Endodermal cell (in vitro differentiated cells): Measurements from ENCODE around the gene ACYP2. TPM values are rescaled to one million over a fixed set of nuclear protein-coding genes. Genes with fewer than 3 reads are reported as not detected.
A peak's percentile ranks its signal among the peaks of the same experiment; 100 is the strongest.

Experiments used
- DNase-seq: peaks from one replicate; pipeline ENCODE4 v3.0.0-alpha.2; 2017
- H3K27ac ChIP-seq: 2 replicates; pipeline ENCODE4 v1.5.1; 2013; ENCODE audit warnings: mild to moderate bottlenecking, low read depth, low read length, moderate library complexity
- H3K27me3 ChIP-seq: 2 replicates; pipeline ENCODE4 v1.6.1; 2013; ENCODE audit warnings: mild to moderate bottlenecking, low read length, moderate library complexity; ENCODE audit not compliant: insufficient read depth, control insufficient read depth, poor library complexity, severe bottlenecking
- H3K36me3 ChIP-seq: 2 replicates; pipeline ENCODE4 v1.7.0; 2013; ENCODE audit warnings: mild to moderate bottlenecking, low read length, moderate library complexity; ENCODE audit not compliant: control insufficient read depth, insufficient read depth
- H3K4me1 ChIP-seq: one replicate; pipeline ENCODE4 v1.7.0; 2013; ENCODE audit warnings: low read length; ENCODE audit not compliant: control insufficient read depth, insufficient read depth
- H3K4me3 ChIP-seq: 2 replicates; pipeline ENCODE4 v1.5.1; 2013; ENCODE audit warnings: mild to moderate bottlenecking, low read length, moderate library complexity
- H3K9ac ChIP-seq: 2 replicates; pipeline ENCODE4 v1.6.1; 2013; ENCODE audit warnings: mild to moderate bottlenecking, low read length, moderate library complexity; ENCODE audit not compliant: poor library complexity, severe bottlenecking; ENCODE audit errors: extremely low read depth
- H3K9me3 ChIP-seq: 2 replicates; pipeline ENCODE4 v1.6.1; 2013; ENCODE audit warnings: mild to moderate bottlenecking, low read length, moderate library complexity; ENCODE audit not compliant: control insufficient read depth
- H3K27ac Mint-ChIP-seq: 2 replicates; pipeline ENCODE4 v1.8.0; 2020; ENCODE audit warnings: mixed read lengths
- H3K27me3 Mint-ChIP-seq: 2 replicates; pipeline ENCODE4 v1.8.0; 2021; ENCODE audit warnings: mild to moderate bottlenecking, mixed read lengths; ENCODE audit not compliant: insufficient read depth
- H3K36me3 Mint-ChIP-seq: 2 replicates; pipeline ENCODE4 v1.8.0; 2020; ENCODE audit warnings: low read depth, mixed read lengths
- H3K4me1 Mint-ChIP-seq: 2 replicates; pipeline ENCODE4 v1.8.0; 2020; ENCODE audit warnings: mixed read lengths
- H3K4me3 Mint-ChIP-seq: 2 replicates; pipeline ENCODE4 v1.8.0; 2020; ENCODE audit warnings: mild to moderate bottlenecking, moderate library complexity, mixed read lengths
- H3K9me3 Mint-ChIP-seq: 2 replicates; pipeline ENCODE4 v1.8.0; 2020; ENCODE audit warnings: mild to moderate bottlenecking, mixed read lengths
- CTCF ChIP-seq: fragments of 200-600 bp; sonication (generic); conservative IDR thresholded peaks from 2 replicates; pipeline ENCODE4 v1.5.0; 2021; ENCODE audit warnings: antibody characterized with exemption, mild to moderate bottlenecking
- WGBS, 2 experiments: methylation state at CpG; one replicate each; pipeline versions ENCODE4 v1.1.5 to v1.1.7; 2013; ENCODE audit warnings: missing lambda C conversion rate in 2 of 2, mixed read lengths in 1 of 2; ENCODE audit not compliant: insufficient coverage in 1 of 2, insufficient read length in 1 of 2; 5-methylcytosine and 5-hydroxymethylcytosine counted together
- total RNA-seq, 2 donors: library from RNA; stranded (reverse); fragmentation: NEBNext Ultra II Directional in 1 of 2; extraction: Animal tissue kit (Norgen Biotek cat#: 25700) in 1 of 2; gene quantifications; 2 replicates in 1 of 2; 3 replicates in 1 of 2; pipeline ENCODE4 v1.2.1, GENCODE V29; 2021

Gene ACYP2
- total RNA-seq, 2 donors from 2014 or later: 7.4 to 8.6 TPM

GRCh38 chr2:54247115-54247514 lies 131.7 kb downstream of the ACYP2 start:
- no peaks in the 10 kb centered on the region for H3K4me1 Mint-ChIP-seq
- Histone ChIP-seq H3K9me3 (no peaks in the 10 kb centered on the region), H3K9ac (no peak overlapping the region), H3K27me3 (no peaks in the 10 kb centered on the region), H3K27ac (no peak overlapping the region), H3K36me3 (no peaks in the 10 kb centered on the region), H3K4me1 (no peaks in the 10 kb centered on the region), H3K4me3 (no peak overlapping the region)
- H3K27me3 Mint-ChIP-seq: peaks cover 15% of the 10 kb centered on the region
- no peaks in the 10 kb centered on the region for H3K36me3 Mint-ChIP-seq
- H3K4me3 Mint-ChIP-seq: no peak overlapping the region
- no peak overlapping the region for H3K27ac Mint-ChIP-seq
- no peak for DNase-seq
- H3K9me3 Mint-ChIP-seq: no peaks in the 10 kb centered on the region
- no peak for TF ChIP-seq CTCF
- 85% methylated on average over 1 of the region's 1 CpG; no CpG with 5 or more reads in 1 of the 2 experiments for WGBS, 2 experiments

- H3K4me1 ChIP-seq: no peaks in the 10 kb centered on the region
- H3K36me3 Mint-ChIP-seq: no peaks in the 10 kb centered on the region
- no peak overlapping the region for H3K27ac Mint-ChIP-seq
- peaks cover 15% of the 10 kb centered on the region for H3K27me3 Mint-ChIP-seq
- H3K9me3 ChIP-seq: no peaks in the 10 kb centered on the region
- DNase-seq: no peak
- TF ChIP-seq CTCF: no peak
- H3K4me3 Mint-ChIP-seq: no peak overlapping the region
- H3K9me3 Mint-ChIP-seq: no peaks in the 10 kb centered on the region
- no peak overlapping the region for H3K4me3 ChIP-seq
- H3K27ac ChIP-seq: no peak overlapping the region
- no peaks in the 10 kb centered on the region for H3K4me1 Mint-ChIP-seq
- no peak overlapping the region for H3K9ac ChIP-seq
- no peaks in the 10 kb centered on the region for H3K36me3 ChIP-seq
- no peaks in the 10 kb centered on the region for H3K27me3 ChIP-seq
These were observed 134.2 kb downstream of the ACYP2 start for GRCh38 chr2:54249629-54250028.

GRCh38 chr2:54254180-54254579 lies 138.8 kb downstream of the ACYP2 start:
- H3K27ac ChIP-seq: no peak overlapping the region
- H3K27ac Mint-ChIP-seq: no peak overlapping the region
- no peaks in the 10 kb centered on the region for H3K4me1 Mint-ChIP-seq
- no peaks in the 10 kb centered on the region for H3K27me3 Mint-ChIP-seq
- H3K9ac ChIP-seq: no peak overlapping the region
- no peaks in the 10 kb centered on the region for H3K27me3 ChIP-seq
- no peak overlapping the region for H3K4me3 Mint-ChIP-seq
- H3K4me3 ChIP-seq: no peak overlapping the region
- H3K36me3 Mint-ChIP-seq: no peaks in the 10 kb centered on the region
- DNase-seq: no peak
- TF ChIP-seq CTCF: peak; percentile 36
- H3K4me1 ChIP-seq: no peaks in the 10 kb centered on the region
- no peaks in the 10 kb centered on the region for H3K36me3 ChIP-seq
- peaks cover 1% of the 10 kb centered on the region for H3K9me3 Mint-ChIP-seq
- no peaks in the 10 kb centered on the region for H3K9me3 ChIP-seq
